Common myeloid progenitor, CD34-positive (primary cell): ENCODE data around the gene HDHD5.

Source experiments
- CTCF ChIA-PET: fragments of 350-600 bp; sonication (Branson Sonifier 250); formaldehyde crosslinking; loops from one replicate; lab custom pipeline; 2021; ENCODE audit warnings: antibody characterized with exemption; lab: Charles Lee
- POLR2A ChIA-PET: fragments of 350-600 bp; sonication (Branson Sonifier 250); formaldehyde crosslinking; loops from one replicate; lab custom pipeline; 2021; ENCODE audit warnings: antibody characterized with exemption; lab: Charles Lee
- DNase-seq, 3 donors: peaks; one replicate each; pipeline versions ENCODE4 v3.0.0 to v3.0.0-alpha.2; 2013
- H3K27ac ChIP-seq, 2 experiments: 1 replicate in 1 of 2; 2 replicates in 1 of 2; pipeline ENCODE4 v1.7.0; 2013; ENCODE audit warnings: inconsistent platforms in 2 of 2, low read length in 2 of 2, mild to moderate bottlenecking in 2 of 2, low read depth in 1 of 2, moderate library complexity in 1 of 2; ENCODE audit not compliant: severe bottlenecking in 2 of 2, insufficient read depth in 1 of 2, poor library complexity in 1 of 2
- H3K27me3 ChIP-seq, 5 experiments: replicated peaks in 2 of 5; 1 replicate in 3 of 5; 2 replicates in 2 of 5; pipeline versions ENCODE4 v1.6.1 to v1.7.0; 2013; ENCODE audit warnings: low read length in 4 of 5, mild to moderate bottlenecking in 2 of 5, moderate library complexity in 2 of 5, inconsistent platforms in 1 of 5; ENCODE audit not compliant: insufficient read depth in 5 of 5, control insufficient read depth in 4 of 5
- H3K36me3 ChIP-seq, 4 experiments: 1 replicate in 2 of 4; 2 replicates in 2 of 4; pipeline versions ENCODE4 v1.6.1 to v1.7.0; 2013; ENCODE audit warnings: low read length in 3 of 4, control low read depth in 1 of 4, mild to moderate bottlenecking in 1 of 4; ENCODE audit not compliant: control insufficient read depth in 4 of 4, insufficient read depth in 4 of 4
- H3K4me1 ChIP-seq, 4 experiments: 1 replicate in 3 of 4; 2 replicates in 1 of 4; pipeline versions ENCODE4 v1.6.1 to v1.7.1; 2013; ENCODE audit warnings: low read length in 3 of 4, mild to moderate bottlenecking in 3 of 4, control low read depth in 1 of 4, inconsistent platforms in 1 of 4, moderate library complexity in 1 of 4; ENCODE audit not compliant: control insufficient read depth in 4 of 4, insufficient read depth in 4 of 4; ENCODE audit errors: control extremely low read depth in 1 of 4
- H3K4me3 ChIP-seq, 7 experiments: 1 replicate in 4 of 7; 2 replicates in 3 of 7; pipeline versions ENCODE4 v1.5.1 to v1.7.0; 2013; ENCODE audit warnings: mild to moderate bottlenecking in 7 of 7, low read length in 6 of 7, moderate library complexity in 6 of 7, inconsistent platforms in 2 of 7, low read depth in 2 of 7, control low read depth in 1 of 7; ENCODE audit not compliant: insufficient read depth in 4 of 7, control insufficient read depth in 1 of 7; ENCODE audit errors: extremely low read depth in 1 of 7
- H3K9me3 ChIP-seq, 5 experiments: 1 replicate in 4 of 5; 2 replicates in 1 of 5; pipeline versions ENCODE4 v1.6.1 to v1.7.1; 2013; ENCODE audit warnings: low read length in 4 of 5, mild to moderate bottlenecking in 2 of 5, inconsistent platforms in 1 of 5, low read depth in 1 of 5, moderate library complexity in 1 of 5; ENCODE audit not compliant: control insufficient read depth in 4 of 5, insufficient read depth in 2 of 5; ENCODE audit errors: control extremely low read depth in 1 of 5
- WGBS: methylation state at CpG from one replicate; pipeline ENCODE4 v1.1.5; 2013; ENCODE audit not compliant: insufficient coverage; 5-methylcytosine and 5-hydroxymethylcytosine counted together

The HDHD5 gene

GRCh38 chr22:17107547-17107810, 51.6 kb downstream of the HDHD5 start:
- WGBS = 95% methylated on average over 5 of the region's 6 CpGs
- peaks cover 15 to 70% (median 43%) of the 10 kb centered on the region in 4 experiments for H3K4me1 ChIP-seq
- peak overlapping the region in 4 of 7 experiments; percentile 28 to 64 (median 46) for H3K4me3 ChIP-seq
- CTCF ChIA-PET = interaction anchor here (1.1 to 2.5 kb wide), 5 partner anchors 9 to 64 kb away, joined by 3 to 11 read pairs (median 7); no protein-coding TSS in a partner anchor
- DNase-seq = no peak
- peaks cover 2 to 75% (median 29%) of the 10 kb centered on the region in 4 experiments for H3K36me3 ChIP-seq
- H3K27me3 ChIP-seq = peaks cover 0 to 5% (median 2%) of the 10 kb centered on the region in 5 experiments
- H3K27ac ChIP-seq = no peak overlapping the region
- POLR2A ChIA-PET = interaction anchor here (0.5 to 1.2 kb wide), 5 partner anchors 9 to 50 kb away, joined by 3 to 4 read pairs (median 3); no protein-coding TSS in a partner anchor
- H3K9me3 ChIP-seq = no peaks in the 10 kb centered on the region

- Histone ChIP-seq H3K27ac (no peak overlapping the region), H3K9me3 (no peaks in the 10 kb centered on the region), H3K36me3 (peaks cover 2 to 76% (median 29%) of the 10 kb centered on the region in 4 experiments), H3K4me1 (peaks cover 15 to 75% (median 48%) of the 10 kb centered on the region in 4 experiments), H3K27me3 (peaks cover 0 to 5% (median 2%) of the 10 kb centered on the region in 5 experiments), H3K4me3 (peak overlapping the region in 6 of 7 experiments; percentile 7 to 64 (median 46))
- WGBS = 3% methylated on average over 5 of the region's 15 CpGs
- ChIA-PET POLR2A (interaction anchor here (0.5 to 1.2 kb wide), 5 partner anchors 8 to 51 kb away, joined by 3 to 4 read pairs (median 3); no protein-coding TSS in a partner anchor), CTCF (interaction anchor here (1.7 to 2.9 kb wide), 6 partner anchors 9 to 64 kb away, joined by 4 to 18 read pairs (median 8); no protein-coding TSS in a partner anchor)
- DNase-seq = peak; percentile 72 to 89 (median 89)
These were observed 52.1 kb downstream of the HDHD5 start for GRCh38 chr22:17106785-17107546.

GRCh38 chr22:17106161-17106784, 52.8 kb downstream of the HDHD5 start:
- Histone ChIP-seq H3K9me3 (no peaks in the 10 kb centered on the region), H3K27me3 (peaks cover 0 to 5% (median 1%) of the 10 kb centered on the region in 5 experiments), H3K4me3 (peak overlapping the region in 5 of 7 experiments; percentile 32 to 64 (median 52)), H3K4me1 (peaks cover 20 to 81% (median 54%) of the 10 kb centered on the region in 4 experiments), H3K36me3 (peaks cover 2 to 76% (median 32%) of the 10 kb centered on the region in 4 experiments), H3K27ac (no peak overlapping the region)
- no peak for DNase-seq
- ChIA-PET POLR2A (interaction anchor here (0.8 to 1.2 kb wide), 3 partner anchors 8 to 51 kb away, joined by 3 to 4 read pairs (median 4); no protein-coding TSS in a partner anchor), CTCF (interaction anchor here (1.7 to 2.9 kb wide), 6 partner anchors 10 to 65 kb away, joined by 4 to 18 read pairs (median 8); no protein-coding TSS in a partner anchor)
- WGBS = 60% methylated on average over 5 of the region's 12 CpGs

- H3K27ac ChIP-seq = no peak overlapping the region
These were observed 53.6 kb downstream of the HDHD5 start for GRCh38 chr22:17105143-17106129.

GRCh38 chr22:17104336-17104935, 54.6 kb downstream of the HDHD5 start:
- H3K36me3 ChIP-seq = peaks cover 9 to 82% (median 37%) of the 10 kb centered on the region in 4 experiments
- CTCF ChIA-PET = interaction anchor here (2.9 kb wide), 1 partner anchor 16 kb away, joined by 18 read pairs; no protein-coding TSS in a partner anchor

More at GRCh38 chr22:17105143-17106129, 53.6 kb downstream of the HDHD5 start:
- peaks cover 6 to 78% (median 36%) of the 10 kb centered on the region in 4 experiments for H3K36me3 ChIP-seq
- no peak overlapping the region for H3K4me3 ChIP-seq
- POLR2A ChIA-PET = no interaction called here
- WGBS = 97% methylated on average over 19 of the region's 22 CpGs
- CTCF ChIA-PET = interaction anchor here (0.5 to 2.9 kb wide), 6 partner anchors 9 to 446 kb away, joined by 3 to 18 read pairs (median 4); no protein-coding TSS in a partner anchor
- DNase-seq = no peak
- peaks cover 24 to 82% (median 62%) of the 10 kb centered on the region in 4 experiments for H3K4me1 ChIP-seq
- no peaks in the 10 kb centered on the region for H3K9me3 ChIP-seq
- peaks cover 0 to 8% (median 0%) of the 10 kb centered on the region in 5 experiments for H3K27me3 ChIP-seq

GRCh38 chr22:17103351-17103750, 55.7 kb downstream of the HDHD5 start:
- CTCF ChIA-PET = no interaction called here
- POLR2A ChIA-PET = no interaction called here
- peaks cover 7 to 80% (median 33%) of the 10 kb centered on the region in 4 experiments for H3K36me3 ChIP-seq
- no peak overlapping the region for H3K27ac ChIP-seq
- no peaks in the 10 kb centered on the region for H3K9me3 ChIP-seq
- 99% methylated on average over 6 of the region's 9 CpGs for WGBS
- H3K4me3 ChIP-seq = no peak overlapping the region
- H3K4me1 ChIP-seq = peaks cover 31 to 96% (median 71%) of the 10 kb centered on the region in 4 experiments
- no peak for DNase-seq
- H3K27me3 ChIP-seq = peaks cover 0 to 8% (median 0%) of the 10 kb centered on the region in 5 experiments

More at GRCh38 chr22:17104336-17104935, 54.6 kb downstream of the HDHD5 start:
- POLR2A ChIA-PET = no interaction called here
- WGBS = 98% methylated on average over 10 of the region's 14 CpGs
- peaks cover 30 to 91% (median 66%) of the 10 kb centered on the region in 4 experiments for H3K4me1 ChIP-seq
- no peak overlapping the region for H3K27ac ChIP-seq
- H3K27me3 ChIP-seq = peaks cover 0 to 8% (median 0%) of the 10 kb centered on the region in 5 experiments
- DNase-seq = no peak
- no peaks in the 10 kb centered on the region for H3K9me3 ChIP-seq
- H3K4me3 ChIP-seq = no peak overlapping the region
